Esophagus mucosa (tissue), 1 donor: ENCODE results near the gene GYPC. TPM values are rescaled to one million over a fixed set of nuclear protein-coding genes. Genes with fewer than 3 reads are reported as not detected.
"Not testable (repeated sequence)": the region's sequence is repeated elsewhere in the genome, so short reads cannot be mapped to it uniquely, and the experiment has no call there.

Experiments used
- ATAC-seq: fragments of 200-7000 bp; cut with Tn5 transposase; one replicate; pipeline ENCODE4 v1.9.1; 2020
- total RNA-seq: library from RNA; stranded (reverse); gene quantifications from one replicate; pipeline ENCODE4 v1.2.4, GENCODE V29; 2023
- donor health status: DM: yes; HTN: yes; CAD: no.

Gene GYPC
- 4.9 TPM for total RNA-seq

DNA sequence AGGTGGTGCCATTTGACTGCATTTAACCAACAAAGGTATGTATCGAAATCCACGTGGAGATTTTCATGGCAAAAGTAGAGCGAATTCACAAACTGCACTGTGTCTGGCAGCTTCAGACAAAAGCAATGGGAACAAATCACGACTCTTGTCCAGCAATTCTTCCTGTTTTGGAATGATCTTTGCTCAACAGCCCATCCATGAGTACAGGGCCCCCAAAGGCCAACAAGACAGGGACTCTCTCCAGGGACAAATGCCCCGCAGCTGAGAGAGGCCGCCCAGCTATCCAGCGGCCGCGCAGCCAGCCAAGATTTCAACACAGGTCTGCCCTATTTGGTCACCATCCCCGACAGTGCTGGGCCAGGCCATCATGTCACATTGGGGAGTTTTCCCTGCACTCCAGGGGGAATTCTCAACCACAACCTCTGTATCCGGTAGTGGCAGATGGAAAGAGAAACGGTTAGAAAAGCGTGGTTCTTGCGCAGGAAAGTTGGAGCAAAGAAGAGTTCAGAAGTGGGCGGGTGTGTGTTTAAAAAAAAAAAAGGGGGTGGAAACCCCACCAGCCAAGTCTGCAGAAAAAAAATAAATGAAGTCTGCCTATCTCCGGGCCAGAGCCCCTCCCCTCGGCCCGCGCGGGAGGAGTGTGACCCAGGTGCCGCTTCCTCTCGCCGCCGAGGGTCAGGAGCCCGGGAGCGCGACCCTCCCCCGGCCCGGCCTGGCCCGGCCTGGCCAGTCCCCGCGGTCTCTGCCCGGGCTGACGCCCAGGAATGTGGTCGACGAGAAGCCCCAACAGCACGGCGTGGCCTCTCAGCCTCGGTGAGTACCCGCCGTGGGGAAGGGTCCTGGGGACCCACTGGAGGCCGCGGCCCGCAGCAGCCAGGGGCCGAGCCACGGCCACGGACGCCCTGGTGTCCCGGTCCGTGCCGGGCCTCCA, at the start of gene GYPC:
TSS of gene GYPC (plus strand) at position 659 of the 931 bp plus-strand sequence. CDS start at position 765, 106 bp downstream.
- ATAC-seq = peak; percentile 14

GRCh38 chr2:126614524-126615227, 41.3 kb upstream of the GYPC start:
- ATAC-seq = no peak

DNA sequence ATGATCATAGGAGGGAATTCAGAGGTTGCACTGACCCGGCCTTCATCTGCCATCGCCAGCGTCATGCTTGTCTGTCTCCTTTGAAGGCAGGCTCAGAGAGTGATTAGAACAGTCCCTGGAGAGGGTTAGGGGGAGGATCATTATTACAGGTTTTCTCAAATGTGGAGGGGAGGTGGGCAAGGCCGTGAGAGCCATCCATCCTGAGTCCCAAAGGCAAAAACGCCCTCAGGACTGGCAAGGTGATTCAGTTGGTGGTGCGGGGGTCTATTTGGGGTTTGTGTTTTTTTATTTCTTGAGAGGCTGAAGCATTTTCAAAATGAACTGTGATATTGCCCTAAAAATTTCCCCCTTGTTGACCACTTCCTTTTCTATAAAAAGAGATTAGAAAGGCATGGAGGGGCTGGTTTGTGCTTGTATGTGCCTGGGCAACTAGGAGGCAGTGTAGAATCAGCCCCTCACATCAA, 39.3 kb upstream of the GYPC start:
- no peak for ATAC-seq

GRCh38 chr2:126620302-126620701, 35.7 kb upstream of the GYPC start:
- no peak for ATAC-seq

- no peak for ATAC-seq
Measured at GRCh38 chr2:126623000-126623399, 33.0 kb upstream of the GYPC start.

DNA sequence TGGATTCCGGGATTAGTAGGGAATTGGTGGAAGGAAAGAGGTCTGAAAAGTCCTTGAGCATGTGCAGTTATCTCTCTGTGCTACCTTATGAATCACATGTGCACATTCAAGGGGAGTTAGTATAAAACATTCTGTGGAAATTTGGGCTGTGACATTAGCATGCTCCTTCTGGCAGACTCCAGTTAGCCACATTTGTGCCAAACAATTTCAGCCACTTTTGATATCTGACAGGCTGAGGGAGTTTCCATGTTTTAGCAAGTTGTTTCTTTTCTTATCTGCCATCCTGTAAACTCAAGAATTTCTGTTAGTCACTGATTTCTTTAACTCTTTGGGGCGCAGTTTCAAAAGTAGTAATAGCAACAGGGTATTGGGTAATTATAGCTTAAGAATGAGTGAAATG, 28.3 kb upstream of the GYPC start:
- ATAC-seq = no peak

DNA sequence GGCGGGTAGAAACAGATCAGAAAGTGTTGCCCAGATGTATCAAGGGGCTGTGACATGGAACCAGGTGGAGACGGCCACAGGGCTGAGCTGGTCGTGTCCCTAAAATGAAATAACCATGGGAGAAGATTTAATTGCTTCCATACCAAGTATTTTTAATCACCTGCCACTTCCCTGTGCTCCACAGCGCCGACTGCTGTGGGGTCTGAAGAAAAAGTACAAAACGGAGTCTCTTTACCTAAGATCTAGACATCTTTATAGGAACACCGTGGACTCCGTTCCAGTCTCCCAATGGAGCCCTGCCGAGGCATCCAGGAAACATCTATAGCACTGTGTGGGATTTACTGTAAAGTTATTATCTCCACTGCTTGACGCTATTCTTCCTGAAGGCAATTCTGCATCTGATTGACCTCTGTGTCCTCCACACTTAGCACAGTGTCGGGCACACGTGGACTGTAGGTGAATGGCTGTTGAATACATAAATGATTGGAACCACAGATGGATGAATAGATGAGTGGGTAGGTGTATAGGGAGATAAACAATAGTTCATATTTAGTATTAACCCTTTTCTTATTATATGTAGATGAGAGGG, 21.6 kb upstream of the GYPC start:
- ATAC-seq = no peak

GRCh38 chr2:126635281-126635680, 20.7 kb upstream of the GYPC start:
- no peak for ATAC-seq

GRCh38 chr2:126635736-126636135, 20.2 kb upstream of the GYPC start:
- ATAC-seq = no peak

- no peak for ATAC-seq
Measured at GRCh38 chr2:126637386-126637785, 18.6 kb upstream of the GYPC start.

- no peak for ATAC-seq
Measured at GRCh38 chr2:126638746-126639145, 17.2 kb upstream of the GYPC start.

DNA sequence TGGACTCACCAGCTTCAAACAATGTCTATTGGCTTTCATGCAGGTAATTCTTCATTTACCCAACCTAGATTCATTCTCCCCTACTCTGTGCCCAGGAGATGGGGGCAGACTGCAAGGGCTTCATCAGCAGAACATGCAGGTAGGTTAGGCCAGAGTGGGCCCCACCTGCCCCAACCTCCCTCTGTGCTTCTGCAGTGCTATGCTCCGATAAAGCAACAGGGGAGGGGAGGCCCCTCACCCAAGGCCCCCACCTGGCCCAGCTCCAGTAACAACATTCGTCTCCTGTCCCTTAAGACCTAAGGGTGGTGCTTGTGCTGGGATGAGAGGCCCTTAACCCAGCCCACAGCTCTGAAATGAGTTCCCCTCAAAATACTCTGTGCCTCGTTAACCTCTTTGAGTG, 16.7 kb upstream of the GYPC start:
- ATAC-seq = no peak

- not testable (repeated sequence) for ATAC-seq
Measured at GRCh38 chr2:126641294-126641693, 14.7 kb upstream of the GYPC start.

- ATAC-seq = no peak
Measured at GRCh38 chr2:126642031-126642430, 13.9 kb upstream of the GYPC start.

DNA sequence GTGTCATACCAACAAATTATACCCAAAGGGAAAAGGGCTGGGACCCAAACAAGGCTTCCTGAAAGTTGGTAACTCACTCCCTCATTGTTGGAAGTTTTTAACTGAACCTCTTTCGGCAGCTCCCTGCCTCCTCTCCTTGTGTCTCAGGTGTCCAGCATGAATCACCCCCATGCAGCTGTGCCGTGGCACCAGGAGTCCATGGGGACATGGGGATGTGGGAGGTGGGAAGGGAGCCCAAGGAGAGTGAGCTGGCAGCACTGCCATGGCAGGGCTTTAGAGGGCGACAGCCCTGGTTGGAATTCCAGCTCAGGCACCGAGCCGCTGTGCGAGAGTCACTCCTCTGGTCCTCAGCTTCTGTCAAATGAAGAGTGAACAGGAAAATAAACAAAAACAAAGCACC, 12.5 kb upstream of the GYPC start:
- ATAC-seq = no peak

DNA sequence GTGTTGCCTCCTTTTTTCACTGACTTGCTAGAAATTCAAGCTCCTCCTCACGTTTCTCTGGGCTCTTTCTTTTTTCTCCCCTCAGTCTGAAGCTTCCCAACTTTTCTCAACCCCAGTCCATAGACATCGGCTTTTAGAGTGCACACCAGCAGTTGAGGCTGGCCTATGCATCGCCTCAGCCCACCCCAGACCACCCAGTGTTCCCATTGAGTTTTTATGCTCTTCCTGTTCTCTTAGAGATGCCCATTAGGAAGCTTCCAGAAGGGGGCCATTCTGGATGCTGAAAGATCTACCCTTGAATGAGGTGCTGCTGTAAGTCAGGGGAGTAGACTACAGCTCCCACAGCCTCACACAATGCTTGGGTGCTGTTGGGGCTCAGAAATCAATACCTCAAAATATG, 12.0 kb upstream of the GYPC start:
- no peak for ATAC-seq

DNA sequence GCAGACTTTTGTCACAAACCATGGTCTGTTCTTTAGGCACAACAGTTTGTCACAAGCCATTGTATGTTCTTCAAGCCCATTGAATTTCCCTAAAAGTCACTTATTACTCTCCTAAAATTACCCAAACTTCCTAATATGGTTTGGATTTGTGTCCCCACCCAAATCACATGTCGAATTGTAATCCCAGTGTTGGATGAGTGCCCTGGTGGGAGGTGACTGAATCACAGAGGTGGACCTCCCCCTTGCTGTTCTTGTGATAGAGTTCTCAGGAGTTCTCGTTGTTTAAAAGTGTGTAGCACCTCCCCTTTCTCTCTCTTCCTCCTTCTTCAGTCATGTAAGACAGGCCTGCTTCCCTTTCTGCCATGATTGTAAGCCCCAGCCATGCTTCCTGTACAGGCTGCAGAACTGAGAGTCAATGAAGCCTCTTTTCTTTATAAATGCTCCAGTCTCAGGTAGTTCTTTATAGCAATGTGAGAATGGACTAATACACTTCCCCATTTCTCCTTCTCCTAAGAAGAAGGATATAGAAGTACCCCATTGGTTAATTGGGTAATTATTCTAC, 11.2 kb upstream of the GYPC start:
- no peak for ATAC-seq

DNA sequence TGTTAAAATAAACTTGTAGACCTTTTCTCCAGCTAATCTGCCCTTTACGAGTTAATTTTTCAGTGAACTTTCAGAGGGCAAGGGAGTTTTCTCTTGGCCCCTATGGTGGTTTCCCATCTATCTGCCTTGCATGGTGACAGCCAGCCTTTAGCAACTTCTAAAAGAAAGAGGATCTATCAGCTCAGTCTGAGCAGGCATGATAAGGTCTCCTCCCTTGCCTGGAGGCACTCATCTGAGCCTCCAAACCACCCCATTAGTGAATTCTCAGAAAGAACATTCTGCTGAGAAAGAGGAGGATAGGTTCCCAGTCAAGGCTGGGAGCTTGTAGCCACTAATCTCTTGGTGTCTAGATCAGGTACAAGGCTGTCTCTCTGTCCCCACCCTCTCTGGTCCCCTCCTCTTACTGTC, 10.7 kb upstream of the GYPC start:
- no peak for ATAC-seq

GRCh38 chr2:126646026-126646425, 9.9 kb upstream of the GYPC start:
- ATAC-seq = no peak

- ATAC-seq = not testable (repeated sequence)
Measured at GRCh38 chr2:126647714-126648344, 8.1 kb upstream of the GYPC start.

DNA sequence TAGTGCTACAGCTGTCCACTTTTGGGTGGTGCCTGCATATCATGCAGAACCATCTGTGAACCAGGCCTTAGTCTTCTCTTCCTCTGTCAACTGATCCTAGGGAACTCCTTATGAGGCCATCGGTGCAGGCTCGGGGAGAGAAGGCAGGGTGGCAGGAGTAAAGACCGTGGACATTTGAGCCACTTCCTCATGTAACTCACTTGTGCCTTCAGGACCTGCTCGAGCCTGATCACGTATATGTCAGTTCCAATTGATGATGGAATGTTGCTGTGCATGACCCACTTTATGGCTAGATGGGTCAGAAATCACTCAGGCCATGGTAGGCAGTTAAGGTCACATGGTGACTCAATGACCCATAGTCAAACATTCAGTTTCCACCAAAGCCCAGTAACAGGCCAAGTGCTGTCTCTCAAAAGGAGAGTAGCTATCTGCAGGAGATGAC, 7.6 kb upstream of the GYPC start:
- ATAC-seq = not testable (repeated sequence)

DNA sequence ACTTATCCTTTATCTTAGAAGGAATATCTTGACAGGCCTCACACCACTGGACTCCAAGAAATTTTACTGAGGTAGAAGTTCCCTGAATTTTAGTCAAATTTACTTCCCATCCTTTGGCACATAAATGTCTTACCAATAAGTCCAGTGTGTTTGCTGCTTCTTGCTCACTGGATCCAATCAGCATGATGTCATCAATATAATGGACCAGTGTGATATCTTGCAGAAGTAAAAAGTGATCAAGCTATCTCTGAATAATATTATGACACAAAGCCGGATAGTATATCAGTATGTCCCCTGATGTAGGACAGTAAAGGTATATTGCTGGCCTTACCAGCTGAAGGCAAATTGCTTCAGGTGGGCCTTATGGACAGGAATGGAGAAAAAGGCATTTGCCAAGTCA, 6.9 kb upstream of the GYPC start:
- no peak for ATAC-seq
